Activated T-cell treated with anti-CD3 and anti-CD28 coated beads, Interleukin-2, amount 50 U/mL, for 1 hour (primary cell): Measurements from ENCODE around the gene ABCA13.

Experiments
- DNase-seq: peaks from one replicate; pipeline ENCODE4 v3.0.0-alpha.2; 2020

Gene ABCA13

GRCh38 chr7:48389977-48390376, 218.7 kb downstream of the ABCA13 start:
- DNase-seq: no peak

DNA sequence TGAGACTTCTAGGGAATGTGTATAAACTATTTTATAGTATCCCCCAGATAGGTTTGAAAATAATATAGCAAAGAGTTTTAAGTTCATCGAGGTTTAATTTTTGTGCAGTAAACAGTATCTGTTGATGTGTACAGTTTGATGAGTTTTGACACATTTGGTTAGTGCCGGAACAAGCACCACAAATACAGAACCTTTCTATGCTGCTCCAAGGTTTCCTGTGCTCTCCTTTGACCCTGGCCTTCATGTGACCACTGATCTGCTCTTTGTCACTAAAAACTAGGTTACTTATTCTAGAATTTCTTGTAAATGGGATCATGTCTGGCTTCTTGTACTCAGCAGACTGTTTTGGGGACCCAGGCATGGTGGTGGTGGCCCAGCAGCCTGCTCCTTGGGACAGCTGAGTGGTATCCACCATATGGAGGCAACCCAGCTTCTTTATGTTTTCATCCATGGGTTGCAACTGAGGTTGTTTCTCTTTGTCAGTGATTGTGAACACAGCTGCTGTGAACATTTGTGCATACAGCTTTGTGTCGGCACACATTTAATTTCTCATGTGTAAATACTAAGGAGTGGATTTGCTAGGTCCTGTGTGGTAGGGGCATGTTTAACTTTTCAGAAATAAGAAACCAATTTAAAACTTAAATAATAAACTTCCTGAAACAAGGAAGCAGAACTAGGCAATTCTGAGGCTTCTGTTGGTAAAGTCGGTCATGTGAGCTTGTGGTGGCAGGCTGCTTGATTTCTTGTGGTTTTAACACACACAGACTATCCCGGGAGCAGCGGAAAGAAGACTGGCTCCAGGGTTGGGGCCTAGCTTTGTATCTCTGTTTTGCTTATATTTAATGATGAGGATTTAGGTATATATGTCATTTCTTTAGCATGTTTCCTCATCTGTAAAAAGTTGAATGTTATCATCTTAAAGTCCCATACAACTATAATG, 219.4 kb downstream of the ABCA13 start:
- no peak for DNase-seq

DNA sequence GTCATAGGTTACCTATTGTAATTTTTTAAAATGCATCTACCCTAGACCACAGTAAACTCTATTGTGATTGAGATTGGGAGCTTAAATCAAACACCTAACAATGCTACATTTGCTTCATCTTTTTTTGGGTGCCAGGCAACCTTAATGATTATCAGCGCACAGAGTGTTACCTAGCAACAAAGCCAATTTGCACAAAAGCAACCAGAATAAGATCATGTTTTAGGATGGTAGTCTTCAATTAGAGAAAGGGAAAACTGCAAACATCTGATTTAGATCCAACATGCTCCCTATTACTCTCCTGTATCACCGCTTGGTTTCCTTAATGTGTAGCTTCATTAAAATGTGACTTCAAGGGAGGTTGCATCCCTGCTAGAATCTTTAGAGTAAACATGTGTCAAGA, 226.9 kb downstream of the ABCA13 start:
- no peak for DNase-seq

DNA sequence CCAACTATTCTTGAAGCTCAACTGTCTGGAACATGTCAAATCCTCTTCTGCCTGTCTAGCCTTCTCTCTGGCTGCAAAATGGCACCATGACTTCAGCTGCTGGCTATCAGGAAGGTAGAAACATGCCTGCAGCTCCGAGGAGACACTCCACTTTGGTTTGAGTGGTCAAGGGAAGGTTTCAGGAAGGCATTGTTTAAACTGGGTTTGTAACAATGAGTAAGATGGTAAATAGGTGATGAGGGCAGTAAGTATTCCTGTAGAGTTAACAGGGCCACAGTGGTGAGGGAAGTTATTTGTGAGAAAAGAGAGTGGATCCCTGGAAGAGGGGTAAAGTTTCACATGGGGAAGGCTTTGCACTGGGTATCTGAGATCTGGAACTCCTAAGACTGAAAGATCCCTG, 231.5 kb downstream of the ABCA13 start:
- no peak for DNase-seq

- DNase-seq: no peak
Observed at GRCh38 chr7:48408731-48409130, 237.5 kb downstream of the ABCA13 start.

DNA sequence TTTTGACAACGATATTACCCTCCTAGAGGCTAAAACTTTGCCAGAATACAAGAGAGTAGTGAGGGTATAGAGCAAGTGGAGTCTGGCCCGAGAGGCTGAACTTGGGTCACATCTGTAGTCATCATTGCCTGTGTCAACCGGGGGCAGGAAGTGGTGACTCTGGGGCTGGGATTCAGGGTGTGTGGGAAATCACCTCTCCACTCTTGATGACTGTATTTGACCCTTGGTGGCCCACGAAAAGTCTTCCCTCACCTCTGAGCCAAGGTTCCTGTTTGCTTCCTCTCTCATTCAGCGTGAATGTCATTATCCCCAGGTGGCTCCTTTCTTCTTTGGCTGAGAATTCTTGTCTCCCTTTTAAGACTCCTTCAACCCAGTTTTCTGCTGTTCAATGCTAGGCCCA, 240.4 kb downstream of the ABCA13 start:
- no peak for DNase-seq

DNA sequence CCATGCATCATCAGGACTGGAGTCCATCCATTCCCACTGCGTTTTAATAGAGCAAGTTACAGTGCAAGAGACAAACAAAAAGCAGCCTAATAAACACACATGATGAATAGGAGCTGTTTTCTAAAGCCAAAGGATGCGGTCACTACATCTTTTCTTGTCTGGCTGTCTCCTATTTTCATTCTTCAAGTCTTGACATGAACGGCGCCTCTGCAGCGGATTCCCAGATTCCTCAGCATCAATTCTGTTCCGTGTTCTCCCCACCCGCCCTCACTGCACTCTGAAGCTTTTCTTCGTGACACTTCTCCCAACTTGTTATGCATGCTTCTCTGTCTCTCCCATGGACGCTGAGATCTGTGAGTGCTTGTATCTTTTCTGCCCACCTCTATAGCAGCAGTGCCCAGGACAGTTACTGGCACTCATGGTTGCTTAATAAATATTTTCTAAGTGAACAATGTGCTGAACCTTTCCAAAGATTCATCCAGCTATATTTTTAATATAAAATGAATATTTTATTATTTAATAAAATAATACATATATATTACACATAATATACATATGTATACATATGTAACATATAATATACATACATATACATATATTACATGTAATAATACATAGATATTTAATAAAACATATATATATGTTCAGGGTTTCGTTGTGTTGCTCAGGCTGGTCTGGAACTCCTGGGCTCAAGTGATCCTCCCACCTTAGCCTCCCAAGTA, 242.9 kb downstream of the ABCA13 start:
- no peak for DNase-seq

- DNase-seq: no peak
Observed at GRCh38 chr7:48416327-48416908, 245.2 kb downstream of the ABCA13 start.

DNA sequence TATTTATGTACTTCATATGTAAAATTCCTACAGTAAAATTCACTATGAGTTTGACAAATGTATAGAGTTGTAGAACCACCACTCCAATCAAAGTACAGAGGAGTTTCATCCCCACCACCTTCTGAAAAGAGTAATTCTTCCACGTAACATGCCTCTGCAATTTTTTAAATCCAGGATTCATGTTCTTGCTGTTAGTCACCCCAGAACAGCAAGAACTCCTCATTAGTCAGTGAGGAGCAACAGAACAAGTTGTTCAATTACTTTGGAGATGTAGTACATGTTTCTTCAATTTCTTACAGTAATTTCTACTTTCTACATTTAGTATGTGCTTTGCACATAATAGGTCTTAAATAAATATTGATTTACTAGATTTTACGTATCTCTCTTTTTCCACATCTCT, 248.1 kb downstream of the ABCA13 start:
- DNase-seq: no peak

DNA sequence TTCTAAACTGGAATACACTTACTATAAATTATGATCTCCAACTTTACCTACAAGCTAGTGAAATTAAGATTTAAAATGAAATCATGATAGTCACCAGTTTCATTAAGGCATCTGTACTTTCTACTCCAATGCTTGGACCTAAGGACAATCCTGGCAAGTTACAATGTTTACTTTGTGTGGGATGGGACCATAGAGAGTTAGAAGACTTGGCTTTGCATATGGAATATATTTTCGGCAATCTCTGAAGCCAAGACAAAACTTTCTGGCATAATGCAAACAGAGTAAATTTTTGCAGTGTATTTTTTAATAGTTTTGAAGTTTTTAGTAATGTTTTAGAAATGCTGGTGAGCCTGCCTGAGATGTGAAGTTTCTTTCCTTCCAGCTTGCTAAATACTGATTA, 248.9 kb downstream of the ABCA13 start:
- no peak for DNase-seq

DNA sequence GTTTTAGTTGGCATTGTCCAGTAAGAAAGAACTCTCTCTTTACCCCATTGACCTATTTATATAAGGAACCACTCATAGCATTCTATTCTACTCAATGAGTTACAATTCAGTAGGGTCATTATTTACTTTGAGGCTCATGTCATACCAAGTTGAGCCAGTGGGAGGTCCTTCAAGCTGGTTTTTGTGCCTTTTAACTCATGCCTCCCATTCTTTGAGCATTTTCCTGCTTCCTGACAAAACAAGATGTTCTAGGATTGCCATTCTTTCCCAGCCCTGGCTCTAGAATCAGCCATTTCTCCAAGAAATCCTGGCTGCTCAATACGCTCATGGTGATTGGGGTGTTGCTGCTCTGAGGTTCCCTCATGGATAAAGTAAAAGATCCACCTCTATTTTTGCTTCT, 250.1 kb downstream of the ABCA13 start:
- no peak for DNase-seq

- DNase-seq: no peak
Observed at GRCh38 chr7:48424731-48425130, 253.5 kb downstream of the ABCA13 start.

GRCh38 chr7:48426331-48426965, 255.2 kb downstream of the ABCA13 start:
- no peak for DNase-seq

DNA sequence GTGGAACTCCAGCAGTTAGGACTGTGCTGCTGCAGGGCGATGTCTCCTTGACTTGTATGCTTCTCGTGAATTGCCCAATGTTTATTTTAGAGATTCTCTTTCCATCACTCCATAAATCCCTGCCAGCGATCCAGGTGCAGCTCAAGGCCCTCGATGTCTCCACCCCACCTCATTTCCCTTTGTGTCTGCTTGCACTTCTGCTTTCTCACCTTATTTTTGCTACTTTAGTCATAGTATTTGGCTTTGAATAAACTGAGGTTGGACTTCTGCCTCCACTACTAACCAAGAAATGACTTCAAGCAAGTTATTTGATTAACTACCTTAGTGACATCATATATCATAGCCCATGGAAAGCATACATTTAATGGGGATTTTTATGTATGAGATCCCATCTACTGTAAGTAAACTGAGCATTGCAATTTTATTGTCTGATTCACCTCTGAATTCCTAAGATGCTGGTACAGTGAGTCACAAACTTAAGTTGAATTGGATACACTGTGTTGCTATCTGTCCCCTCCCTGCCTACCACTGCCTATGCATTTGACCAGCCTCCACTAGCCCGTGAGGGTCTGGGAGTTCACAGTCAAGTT, 255.8 kb downstream of the ABCA13 start:
- no peak for DNase-seq

- DNase-seq: no peak
Observed at GRCh38 chr7:48427671-48428070, 256.4 kb downstream of the ABCA13 start.

DNA sequence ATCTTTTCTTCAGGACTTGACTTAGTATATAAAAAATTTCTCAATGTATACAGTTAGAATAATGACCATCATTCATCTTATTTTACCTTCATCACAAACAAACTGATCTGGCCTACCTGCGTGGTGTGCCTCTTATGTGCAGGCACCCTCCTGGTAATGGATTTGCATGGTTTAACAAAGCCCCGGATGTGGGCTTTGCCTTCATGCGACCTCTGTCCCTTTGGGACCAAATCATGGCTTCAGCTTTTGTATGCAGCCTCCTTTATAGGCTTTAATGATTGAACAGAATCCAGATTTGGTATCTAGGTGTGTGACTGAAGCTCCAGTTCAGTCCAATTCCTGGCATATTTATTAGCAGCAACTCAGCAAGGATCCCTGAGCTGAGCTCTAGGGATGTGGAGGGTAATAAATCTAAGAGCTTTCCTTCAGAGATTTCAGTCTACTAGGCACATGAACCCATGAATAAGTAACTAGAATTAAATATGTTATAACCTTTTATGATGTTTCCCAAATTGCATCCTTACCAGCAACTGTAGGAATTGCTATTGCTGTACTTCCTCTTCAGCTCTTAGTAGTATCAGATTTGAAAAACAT, 256.9 kb downstream of the ABCA13 start:
- no peak for DNase-seq

DNA sequence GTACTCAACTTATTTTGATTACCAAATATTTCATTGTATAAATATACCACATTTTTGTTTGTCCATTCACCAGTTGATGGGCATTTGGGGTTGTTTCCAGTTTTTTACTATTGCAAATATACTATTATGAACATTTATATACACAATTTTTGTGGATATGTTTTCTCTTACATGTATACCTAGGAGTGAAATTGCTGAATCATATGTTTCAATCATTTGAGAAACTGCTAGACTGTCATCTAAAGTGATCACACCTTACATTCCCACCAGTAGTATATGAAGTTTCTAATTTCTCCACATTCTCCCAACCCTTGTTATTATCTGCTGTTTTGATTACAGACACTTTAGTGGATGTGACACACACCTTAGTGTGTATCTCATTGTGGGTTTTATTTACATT, 257.9 kb downstream of the ABCA13 start:
- DNase-seq: no peak

DNA sequence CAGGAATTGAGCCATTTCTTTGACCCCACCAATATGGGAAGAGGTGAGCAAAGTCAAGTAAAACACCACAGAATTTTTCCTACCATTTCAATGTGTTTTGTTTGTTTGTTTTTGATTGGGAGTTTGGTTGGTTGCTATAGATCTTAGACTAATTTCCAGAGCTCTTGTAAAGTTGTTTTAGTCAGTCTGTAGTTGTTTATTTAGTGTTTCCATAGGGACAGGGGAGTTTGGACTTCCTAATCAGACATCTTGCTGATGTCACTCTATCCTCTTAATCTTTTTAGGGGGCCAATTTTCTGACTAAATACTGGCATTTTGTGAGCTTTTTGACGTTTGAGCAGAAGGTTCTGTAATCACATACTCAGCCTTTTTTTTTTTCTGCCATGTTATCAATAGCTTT, 266.9 kb downstream of the ABCA13 start:
- no peak for DNase-seq

GRCh38 chr7:48441848-48442492, 270.7 kb downstream of the ABCA13 start:
- no peak for DNase-seq

- DNase-seq: no peak
Observed at GRCh38 chr7:48443051-48443450, 271.8 kb downstream of the ABCA13 start.

DNA sequence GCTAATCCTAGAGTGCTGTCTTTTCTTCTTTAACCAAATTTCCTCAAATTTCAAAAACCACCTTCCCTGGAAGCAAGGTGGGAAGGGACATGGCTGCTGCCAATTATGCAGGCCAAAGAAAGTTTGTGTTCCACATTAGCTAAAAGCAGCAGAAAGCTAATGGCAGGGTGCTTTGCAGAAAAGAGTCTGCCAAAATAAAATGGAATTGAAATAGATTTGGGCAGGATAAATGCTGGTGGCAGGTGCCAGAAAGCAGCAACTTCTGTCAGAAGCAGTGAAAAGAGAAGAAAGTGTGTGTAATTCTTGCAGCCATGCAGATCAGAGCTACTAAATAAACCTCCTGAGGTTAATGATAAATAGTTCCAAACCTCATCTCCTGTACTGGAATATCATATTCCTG, 275.5 kb downstream of the ABCA13 start:
- DNase-seq: no peak

DNA sequence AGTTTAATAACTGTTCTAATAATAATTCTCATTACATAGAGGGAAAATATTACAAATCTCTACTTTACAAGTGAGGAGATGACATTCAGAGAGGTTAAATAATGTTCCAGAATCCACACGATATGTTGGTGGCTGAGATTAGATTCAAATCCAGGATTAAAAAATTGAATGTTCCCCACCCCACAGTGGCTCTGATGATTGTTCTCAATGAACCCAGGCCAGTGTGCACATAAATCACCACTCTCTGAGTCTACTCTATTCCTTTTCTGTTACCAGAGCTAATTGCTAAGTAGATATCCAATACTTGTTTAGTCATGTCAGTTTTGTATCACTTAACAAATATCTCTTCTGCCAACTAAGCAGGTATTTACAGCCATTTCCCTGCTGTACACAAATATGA, 281.0 kb downstream of the ABCA13 start:
- DNase-seq: no peak
